ENCODE measurements around the gene PHF5A. TPM values are rescaled to one million over a fixed set of nuclear protein-coding genes. Genes with fewer than 3 reads are reported as not detected.

Gene PHF5A
- polyA plus RNA-seq, 2 of the 4 experiments (the other 2 are of a cell fraction): 80.1 to 82.6 TPM

GRCh38 chr22:41481131-41481830, 12.8 kb upstream of the PHF5A start:
- no peak overlapping the region for H3K27ac ChIP-seq
- ChIA-PET POLR2A (no interaction called here), CTCF (interaction anchor here (0.8 to 5.0 kb wide), 2 partner anchors 13 to 36 kb away, joined by 3 to 25 read pairs; partner anchors contain the start of gene PHF5A)
- no peaks in the 10 kb centered on the region; the same call in 2 of the 3 replicates for H3K4me1 ChIP-seq
- ATAC-seq (no peak), DNase-seq (ENCODE audit: low read depth in 1 of 2, low spot score in 1 of 2) (no peak), FAIRE-seq (no peak)
- H3K4me2 ChIP-seq: no peak overlapping the region
- WGBS (ENCODE audit: missing lambda C conversion rate): 96% methylated on average over 6 of the region's 15 CpGs
- H3K4me3 ChIP-seq: no peak overlapping the region
- H3K9me3 ChIP-seq: no peaks in the 10 kb centered on the region
- no peak for TF ChIP-seq EHMT2 (IDR thresholded peaks at IDR 0.05; ENCODE audit: low read depth)
- no peak for TF ChIP-seq RAD21 (conservative IDR thresholded peaks at IDR 0.05 in 1 of 2, IDR thresholded peaks at IDR 0.05 in 1 of 2)
- TF ChIP-seq ZSCAN20 (CRISPR knock-in tag; IDR thresholded peaks at IDR 0.05): no peak
- TF ChIP-seq, protein P1, sequence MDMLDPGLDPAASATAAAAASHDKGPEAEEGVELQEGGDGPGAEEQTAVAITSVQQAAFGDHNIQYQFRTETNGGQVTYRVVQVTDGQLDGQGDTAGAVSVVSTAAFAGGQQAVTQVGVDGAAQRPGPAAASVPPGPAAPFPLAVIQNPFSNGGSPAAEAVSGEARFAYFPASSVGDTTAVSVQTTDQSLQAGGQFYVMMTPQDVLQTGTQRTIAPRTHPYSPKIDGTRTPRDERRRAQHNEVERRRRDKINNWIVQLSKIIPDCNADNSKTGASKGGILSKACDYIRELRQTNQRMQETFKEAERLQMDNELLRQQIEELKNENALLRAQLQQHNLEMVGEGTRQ (IDR thresholded peaks at IDR 0.05): no peak
- no peak for TF ChIP-seq PHF8 (IDR thresholded peaks at IDR 0.05; ENCODE audit: borderline replicate concordance, low read depth)
- no peak for TF ChIP-seq BCL3 (IDR thresholded peaks at IDR 0.05)
- TF ChIP-seq SREBF2 (IDR thresholded peaks at IDR 0.05): no peak
- no peak for TF ChIP-seq CHD4 (IDR thresholded peaks at IDR 0.05; ENCODE audit: borderline replicate concordance)
- TF ChIP-seq KDM1A (IDR thresholded peaks at IDR 0.05; ENCODE audit: low read depth): no peak
- no peak for TF ChIP-seq ESRRA (IDR thresholded peaks at IDR 0.05; ENCODE audit: borderline replicate concordance, low read length)
- TF ChIP-seq POLR2AphosphoS2 (conservative IDR thresholded peaks at IDR 0.05; ENCODE audit: low read length): no peak
- no peak for TF ChIP-seq REST (IDR thresholded peaks at IDR 0.05)
- no peak for TF ChIP-seq GATA3 (IDR thresholded peaks at IDR 0.05; ENCODE audit: borderline replicate concordance)
- no peak for TF ChIP-seq HOXB5 (CRISPR knock-in tag; IDR thresholded peaks at IDR 0.05)
- TF ChIP-seq RARB (CRISPR knock-in tag; IDR thresholded peaks at IDR 0.05): no peak
- TF ChIP-seq EP300 (IDR thresholded peaks at IDR 0.05): no peak
- no peak for TF ChIP-seq MAFK (IDR thresholded peaks at IDR 0.05; ENCODE audit: partially characterized antibody)
- TF ChIP-seq HDAC2 (IDR thresholded peaks at IDR 0.05): no peak
- TF ChIP-seq, protein P2, sequence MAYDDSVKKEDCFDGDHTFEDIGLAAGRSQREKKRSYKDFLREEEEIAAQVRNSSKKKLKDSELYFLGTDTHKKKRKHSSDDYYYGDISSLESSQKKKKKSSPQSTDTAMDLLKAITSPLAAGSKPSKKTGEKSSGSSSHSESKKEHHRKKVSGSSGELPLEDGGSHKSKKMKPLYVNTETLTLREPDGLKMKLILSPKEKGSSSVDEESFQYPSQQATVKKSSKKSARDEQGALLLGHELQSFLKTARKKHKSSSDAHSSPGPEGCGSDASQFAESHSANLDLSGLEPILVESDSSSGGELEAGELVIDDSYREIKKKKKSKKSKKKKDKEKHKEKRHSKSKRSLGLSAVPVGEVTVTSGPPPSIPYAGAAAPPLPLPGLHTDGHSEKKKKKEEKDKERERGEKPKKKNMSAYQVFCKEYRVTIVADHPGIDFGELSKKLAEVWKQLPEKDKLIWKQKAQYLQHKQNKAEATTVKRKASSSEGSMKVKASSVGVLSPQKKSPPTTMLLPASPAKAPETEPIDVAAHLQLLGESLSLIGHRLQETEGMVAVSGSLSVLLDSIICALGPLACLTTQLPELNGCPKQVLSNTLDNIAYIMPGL (CRISPR knock-in tag; IDR thresholded peaks at IDR 0.05; ENCODE audit: borderline replicate concordance): no peak

Measured in A549 (cell line).